ENCODE measurements around the gene C3orf62. TPM values are rescaled to one million over a fixed set of nuclear protein-coding genes. Genes with fewer than 3 reads are reported as not detected.

Gene C3orf62
- total and polyA plus RNA-seq, 4 donors = 4.5 to 19.5 (median 9.3) TPM

DNA sequence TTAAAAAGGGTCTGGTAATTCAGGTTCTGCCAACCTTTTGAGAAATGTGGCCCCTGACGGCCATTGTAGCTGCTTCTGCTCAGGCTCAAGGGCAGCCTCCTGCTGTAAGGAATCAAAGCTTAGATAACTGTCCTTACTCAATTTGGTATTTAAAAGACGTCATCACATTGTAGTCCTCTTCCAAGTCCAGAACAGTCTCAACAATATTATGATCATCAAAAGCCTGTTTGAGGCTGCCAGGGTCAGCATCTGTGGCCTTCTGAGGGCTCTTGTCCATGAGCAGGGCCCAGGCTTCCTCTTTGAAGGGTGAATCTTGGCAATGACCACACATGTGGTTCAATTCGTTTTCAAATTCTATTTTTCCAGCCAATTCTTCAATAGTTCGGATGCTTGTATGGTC lies 6.0 kb downstream of the C3orf62 start:
- Histone ChIP-seq H3K27ac (ENCODE audit: low read depth, low read length) (no peak overlapping the region), H3K27me3 (ENCODE audit: control insufficient read depth, insufficient read depth, low read length) (no peaks in the 10 kb centered on the region), H3K4me3 (ENCODE audit: low read depth, low read length) (no peak overlapping the region), H3K4me1 (ENCODE audit: control insufficient read depth, insufficient read depth, low read length) (peaks cover 16% of the 10 kb centered on the region), H3K36me3 (ENCODE audit: control insufficient read depth, insufficient read depth, low read length) (peaks cover 25% of the 10 kb centered on the region), H3K9me3 (ENCODE audit: control insufficient read depth, insufficient read depth, low read length) (no peaks in the 10 kb centered on the region)
- WGBS (ENCODE audit: insufficient coverage) = 93% methylated on average over 3 of the region's 4 CpGs
- no peak for DNase-seq (ENCODE audit: low read depth in 4 of 6, low spot score in 6 of 6)

DNA sequence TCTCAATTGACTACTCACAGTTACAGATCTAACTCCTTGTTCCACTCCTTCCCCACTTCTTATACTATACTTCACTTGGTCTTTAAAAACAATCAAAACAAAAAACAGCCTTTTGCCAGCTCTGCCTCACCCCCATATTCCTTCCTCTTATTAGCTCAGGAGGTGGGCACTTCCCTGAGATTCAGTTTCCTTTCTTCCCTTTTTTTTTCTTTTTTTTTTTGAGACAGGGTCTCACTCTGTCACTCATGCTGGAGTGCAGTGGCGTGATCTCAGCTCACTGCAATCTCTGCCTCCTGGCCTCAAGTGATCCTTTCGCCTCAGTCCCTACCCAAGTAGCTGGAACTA lies 6.9 kb downstream of the C3orf62 start:
- DNase-seq (ENCODE audit: low read depth in 4 of 6, low spot score in 6 of 6) = no peak
- H3K4me3 ChIP-seq (ENCODE audit: low read depth, low read length) = no peak overlapping the region
- no peaks in the 10 kb centered on the region for H3K9me3 ChIP-seq (ENCODE audit: control insufficient read depth, insufficient read depth, low read length)
- WGBS (ENCODE audit: insufficient coverage) = 100% methylated on average over 2 of the region's 2 CpGs
- H3K4me1 ChIP-seq (ENCODE audit: control insufficient read depth, insufficient read depth, low read length) = peaks cover 12% of the 10 kb centered on the region
- H3K27me3 ChIP-seq (ENCODE audit: control insufficient read depth, insufficient read depth, low read length) = no peaks in the 10 kb centered on the region
- no peak overlapping the region for H3K27ac ChIP-seq (ENCODE audit: low read depth, low read length)
- peaks cover 25% of the 10 kb centered on the region for H3K36me3 ChIP-seq (ENCODE audit: control insufficient read depth, insufficient read depth, low read length)

DNA sequence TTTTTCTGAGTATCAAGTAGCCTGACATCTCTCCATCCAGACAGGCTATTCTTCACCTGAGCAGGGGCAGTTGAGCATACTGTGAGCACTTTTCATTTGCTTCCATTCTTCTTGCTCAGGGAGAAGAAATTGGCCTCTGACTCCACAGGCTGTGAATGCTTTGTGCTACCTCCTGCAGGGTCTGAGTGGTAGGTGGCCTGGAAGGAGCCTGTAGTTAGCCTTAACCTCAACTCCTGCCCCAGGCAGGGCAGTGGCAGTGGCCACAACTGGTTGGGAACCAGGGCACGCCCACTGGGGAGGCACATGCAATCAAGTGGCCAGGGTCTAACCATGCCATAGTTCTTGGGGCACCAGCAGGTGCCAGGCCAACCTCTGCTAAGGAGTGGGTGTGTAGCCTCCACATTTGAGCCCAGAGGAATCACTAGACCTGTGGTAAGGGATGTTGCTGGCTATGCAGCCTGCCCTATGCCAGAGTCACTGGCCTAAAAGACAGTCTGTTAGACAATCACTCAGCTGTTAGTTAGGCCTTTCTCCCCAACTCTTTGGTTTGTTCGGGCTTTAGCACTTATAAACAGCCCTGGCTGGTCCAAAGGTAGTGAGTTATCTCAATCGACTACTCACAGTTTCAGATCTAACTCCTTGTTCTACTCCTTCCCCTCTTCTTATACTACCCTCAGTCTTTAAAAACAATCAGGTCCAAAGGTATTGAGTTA lies 7.4 kb downstream of the C3orf62 start:
- H3K27ac ChIP-seq (ENCODE audit: low read depth, low read length) = no peak overlapping the region
- peaks cover 25% of the 10 kb centered on the region for H3K36me3 ChIP-seq (ENCODE audit: control insufficient read depth, insufficient read depth, low read length)
- WGBS (ENCODE audit: insufficient coverage) = 100% methylated on average over 2 of the region's 3 CpGs
- H3K4me1 ChIP-seq (ENCODE audit: control insufficient read depth, insufficient read depth, low read length) = peaks cover 12% of the 10 kb centered on the region
- H3K4me3 ChIP-seq (ENCODE audit: low read depth, low read length) = no peak overlapping the region
- H3K27me3 ChIP-seq (ENCODE audit: control insufficient read depth, insufficient read depth, low read length) = no peaks in the 10 kb centered on the region
- no peaks in the 10 kb centered on the region for H3K9me3 ChIP-seq (ENCODE audit: control insufficient read depth, insufficient read depth, low read length)
- DNase-seq (ENCODE audit: low read depth in 4 of 6, low spot score in 6 of 6) = no peak

DNA sequence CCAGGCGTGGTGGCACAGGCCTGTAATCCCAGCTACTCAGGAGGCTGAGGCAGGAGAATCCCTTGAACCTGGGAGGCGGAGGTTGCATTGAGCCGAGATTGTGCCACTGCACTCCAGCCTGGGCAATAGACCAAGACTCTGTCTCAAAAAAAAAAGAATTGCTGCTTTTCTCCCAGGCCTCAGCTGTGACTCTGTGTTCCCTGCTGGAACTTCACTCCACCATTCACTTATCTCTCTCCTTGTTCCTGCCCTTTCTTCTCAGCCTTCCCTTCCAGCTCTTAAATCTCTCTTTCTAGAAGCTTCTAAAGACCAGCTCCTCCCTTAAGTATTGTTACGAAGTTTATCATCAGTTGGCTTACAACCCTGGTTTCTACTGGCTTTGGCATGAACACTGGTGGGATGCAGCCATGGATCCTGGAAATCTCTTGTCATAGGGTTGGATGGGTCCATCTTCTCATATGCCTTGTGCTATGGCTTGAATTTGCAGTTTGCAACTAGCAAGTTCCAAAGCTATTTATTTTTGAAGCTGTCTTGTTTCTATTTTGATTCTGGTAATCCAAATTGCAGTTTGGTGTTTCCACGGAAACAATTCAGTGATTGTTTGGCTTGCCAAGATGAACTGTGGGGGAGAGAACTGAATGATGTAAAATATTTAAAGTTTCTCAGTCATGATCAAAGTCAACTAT lies 10.5 kb downstream of the C3orf62 start:
- H3K36me3 ChIP-seq (ENCODE audit: control insufficient read depth, insufficient read depth, low read length) = peaks cover 17% of the 10 kb centered on the region
- no peak overlapping the region for H3K4me3 ChIP-seq (ENCODE audit: low read depth, low read length)
- 82% methylated on average over 3 of the region's 5 CpGs for WGBS (ENCODE audit: insufficient coverage)
- H3K27ac ChIP-seq (ENCODE audit: low read depth, low read length) = peak overlapping the region; percentile 69
- H3K27me3 ChIP-seq (ENCODE audit: control insufficient read depth, insufficient read depth, low read length) = no peaks in the 10 kb centered on the region
- H3K4me1 ChIP-seq (ENCODE audit: control insufficient read depth, insufficient read depth, low read length) = peaks cover 12% of the 10 kb centered on the region
- no peaks in the 10 kb centered on the region for H3K9me3 ChIP-seq (ENCODE audit: control insufficient read depth, insufficient read depth, low read length)
- peak in 2 of 6 donors; percentile 30 to 63 for DNase-seq (ENCODE audit: low read depth in 4 of 6, low spot score in 6 of 6)

DNA sequence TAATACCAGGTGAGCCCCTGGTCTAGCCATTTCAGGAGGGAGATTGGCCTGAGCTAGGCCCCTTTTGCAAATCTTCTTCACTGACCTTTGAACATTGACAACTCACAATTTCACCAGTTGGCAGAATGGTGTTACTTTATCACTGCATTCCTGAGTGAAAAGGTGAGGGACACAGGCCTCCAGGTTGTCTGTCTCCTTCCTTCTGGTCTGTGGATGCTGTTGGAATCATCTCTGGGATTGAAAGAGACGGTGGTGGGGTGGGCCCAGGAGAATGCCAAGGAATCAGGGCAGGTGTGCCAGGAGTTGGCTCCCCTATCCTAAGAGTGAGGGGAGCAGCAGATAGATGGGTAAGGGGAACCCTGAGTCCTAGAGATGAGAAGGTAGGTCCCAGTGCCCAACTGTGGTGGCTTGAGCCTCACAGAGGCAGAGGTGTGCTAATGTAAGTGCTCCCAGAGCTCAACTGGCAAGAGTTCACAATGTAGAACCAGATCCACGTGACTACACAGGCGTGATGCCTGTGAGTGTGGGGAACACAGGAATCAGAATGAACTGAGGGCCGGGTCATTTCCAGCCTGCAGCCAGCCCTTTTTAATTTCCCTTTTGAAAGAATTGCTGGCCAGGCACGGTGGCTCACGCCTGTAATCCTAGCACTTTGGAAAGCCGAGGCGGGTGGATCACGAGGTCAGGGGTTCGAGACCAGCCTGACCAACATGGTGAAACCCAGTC lies 11.2 kb downstream of the C3orf62 start:
- Histone ChIP-seq H3K4me3 (ENCODE audit: low read depth, low read length) (no peak overlapping the region), H3K36me3 (ENCODE audit: control insufficient read depth, insufficient read depth, low read length) (peaks cover 13% of the 10 kb centered on the region), H3K4me1 (ENCODE audit: control insufficient read depth, insufficient read depth, low read length) (peaks cover 12% of the 10 kb centered on the region), H3K9me3 (ENCODE audit: control insufficient read depth, insufficient read depth, low read length) (no peaks in the 10 kb centered on the region), H3K27me3 (ENCODE audit: control insufficient read depth, insufficient read depth, low read length) (no peaks in the 10 kb centered on the region), H3K27ac (ENCODE audit: low read depth, low read length) (no peak overlapping the region)
- whole genome bisulfite sequencing (ENCODE audit: insufficient coverage) = 94% methylated on average over 10 of the region's 10 CpGs
- DNase-seq (ENCODE audit: low read depth in 4 of 6, low spot score in 6 of 6) = no peak

DNA sequence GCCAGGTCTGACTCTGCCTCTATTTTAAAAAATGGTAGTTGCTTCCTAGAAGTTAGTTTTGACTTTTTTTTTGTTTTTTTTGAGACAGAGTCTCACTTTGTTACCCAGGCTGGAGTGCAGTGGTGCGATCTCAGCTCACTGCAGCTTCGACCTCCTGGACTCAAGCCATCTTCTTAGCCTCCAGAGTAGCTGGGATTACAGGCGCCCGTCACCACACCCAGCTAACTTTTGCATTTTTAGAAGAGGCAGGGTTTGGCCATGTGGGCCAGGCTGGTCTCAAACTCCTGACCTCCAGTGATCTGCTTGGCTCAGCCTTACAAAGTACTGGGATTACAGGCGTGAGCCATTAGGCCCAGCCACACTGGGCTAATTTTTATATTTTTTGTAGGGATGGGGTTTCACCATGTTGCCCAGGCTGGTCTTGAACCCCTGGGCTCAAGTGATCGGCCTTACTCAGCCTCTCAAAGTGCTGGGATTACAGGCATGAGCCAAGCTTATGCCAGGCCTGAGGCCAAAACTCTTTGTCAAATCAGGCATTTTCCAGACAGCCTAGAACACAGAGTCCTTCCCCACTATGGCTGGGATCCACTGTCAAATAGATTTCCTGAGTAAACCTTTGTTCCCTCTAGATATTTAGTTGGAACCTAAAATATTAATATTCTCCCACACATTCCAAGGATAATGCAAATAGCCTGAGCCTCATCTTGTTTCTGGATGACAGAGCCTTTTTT lies 13.7 kb downstream of the C3orf62 start:
- Histone ChIP-seq H3K9me3 (ENCODE audit: control insufficient read depth, insufficient read depth, low read length) (no peaks in the 10 kb centered on the region), H3K4me3 (ENCODE audit: low read depth, low read length) (no peak overlapping the region), H3K27me3 (ENCODE audit: control insufficient read depth, insufficient read depth, low read length) (no peaks in the 10 kb centered on the region), H3K36me3 (ENCODE audit: control insufficient read depth, insufficient read depth, low read length) (peaks cover 4% of the 10 kb centered on the region), H3K4me1 (ENCODE audit: control insufficient read depth, insufficient read depth, low read length) (peaks cover 12% of the 10 kb centered on the region), H3K27ac (ENCODE audit: low read depth, low read length) (no peak overlapping the region)
- 87% methylated on average over 5 of the region's 6 CpGs for WGBS (ENCODE audit: insufficient coverage)
- DNase-seq (ENCODE audit: low read depth in 4 of 6, low spot score in 6 of 6) = no peak

DNA sequence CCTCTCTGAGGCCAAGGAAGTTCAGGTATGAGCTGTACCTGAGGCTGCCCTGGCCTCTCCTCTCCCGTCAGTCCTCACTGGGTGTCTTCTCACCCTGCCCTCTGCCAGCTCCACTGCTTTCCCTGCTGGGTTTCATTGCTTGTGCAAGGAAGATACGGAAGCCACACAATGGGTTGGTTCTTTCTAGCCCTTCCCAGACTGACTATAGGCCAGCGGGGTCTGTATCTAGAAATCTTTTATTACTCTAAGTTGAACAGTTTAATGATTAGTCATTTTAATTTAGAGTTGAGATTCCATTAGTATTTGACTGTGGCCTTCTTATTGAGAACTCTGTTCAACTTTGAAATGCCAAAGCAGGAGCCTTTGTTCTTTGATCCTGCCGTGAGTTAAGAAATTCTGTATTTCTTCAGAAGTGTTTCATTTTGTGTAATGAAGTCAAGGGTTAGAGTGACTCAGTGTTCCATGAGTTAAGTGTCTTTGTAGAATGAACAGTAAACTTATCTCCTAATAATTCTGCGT lies 16.2 kb downstream of the C3orf62 start:
- DNase-seq (ENCODE audit: low read depth in 4 of 6, low spot score in 6 of 6) = no peak
- WGBS (ENCODE audit: insufficient coverage) = 83% methylated on average over 1 of the region's 5 CpGs
- Histone ChIP-seq H3K4me3 (ENCODE audit: low read depth, low read length) (no peak overlapping the region), H3K27ac (ENCODE audit: low read depth, low read length) (no peak overlapping the region), H3K9me3 (ENCODE audit: control insufficient read depth, insufficient read depth, low read length) (no peaks in the 10 kb centered on the region), H3K4me1 (ENCODE audit: control insufficient read depth, insufficient read depth, low read length) (peaks cover 3% of the 10 kb centered on the region), H3K27me3 (ENCODE audit: control insufficient read depth, insufficient read depth, low read length) (no peaks in the 10 kb centered on the region), H3K36me3 (ENCODE audit: control insufficient read depth, insufficient read depth, low read length) (peaks cover 4% of the 10 kb centered on the region)

DNA sequence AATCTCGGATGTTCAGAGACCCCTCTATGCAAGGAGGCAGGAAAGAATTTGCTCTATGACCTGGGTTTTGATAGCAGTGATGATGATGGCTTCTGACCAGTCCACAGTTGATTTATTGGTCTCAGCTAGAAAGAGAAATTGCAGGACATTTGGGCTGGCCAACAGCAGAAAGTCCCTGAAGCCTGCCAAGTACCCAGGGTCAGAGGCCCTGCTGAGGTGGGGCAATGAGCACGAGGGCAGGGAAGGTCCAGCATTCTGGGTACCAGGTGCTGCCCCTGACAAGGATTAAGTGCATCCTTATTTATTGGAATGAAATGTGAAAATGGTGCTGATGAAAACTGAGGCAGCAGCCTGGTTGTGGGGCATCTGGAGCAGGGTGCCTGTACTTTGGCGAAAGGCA lies 19.8 kb downstream of the C3orf62 start:
- no peaks in the 10 kb centered on the region for H3K27me3 ChIP-seq (ENCODE audit: control insufficient read depth, insufficient read depth, low read length)
- 38% methylated on average over 1 of the region's 3 CpGs for WGBS (ENCODE audit: insufficient coverage)

DNA sequence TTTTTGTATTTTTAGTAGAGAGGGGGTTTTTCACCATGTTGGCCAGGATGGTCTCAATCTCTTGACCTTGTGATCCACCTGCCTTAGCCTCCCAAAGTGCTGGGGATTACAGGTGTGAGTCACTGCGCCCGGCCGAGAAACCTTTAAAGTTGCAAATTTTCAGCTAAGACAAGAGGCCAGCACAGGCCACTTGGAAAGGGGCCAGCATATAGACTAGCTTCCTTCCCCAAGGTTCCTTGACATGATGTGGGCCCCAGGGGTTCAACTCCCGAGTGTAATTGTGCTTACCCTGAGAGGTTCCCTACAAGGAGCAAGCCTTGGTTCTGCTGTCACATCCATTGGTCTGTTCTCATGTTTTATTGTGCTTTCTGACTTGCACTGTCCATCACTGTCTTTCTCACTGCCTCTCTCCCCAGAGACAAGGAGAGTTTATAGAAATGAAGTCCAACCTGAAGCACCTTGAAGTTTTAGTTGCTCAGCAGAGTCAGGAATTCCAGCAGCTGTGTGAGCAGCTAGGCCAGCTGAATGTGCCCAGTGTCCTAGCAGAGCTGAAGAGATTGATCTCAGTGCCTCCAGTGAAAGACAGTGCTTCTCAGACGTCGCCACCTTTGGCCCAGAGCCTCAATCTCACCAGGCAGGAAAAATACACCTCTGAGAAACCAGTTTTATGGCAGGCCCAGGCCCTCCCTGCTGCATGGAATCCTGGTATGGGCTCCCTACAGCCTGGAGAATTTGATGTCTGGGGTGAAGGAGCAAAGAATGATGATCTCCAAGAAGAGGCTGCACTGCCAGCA lies 21.1 kb downstream of the C3orf62 start:
- no peaks in the 10 kb centered on the region for H3K9me3 ChIP-seq (ENCODE audit: control insufficient read depth, insufficient read depth, low read length)
- H3K27me3 ChIP-seq (ENCODE audit: control insufficient read depth, insufficient read depth, low read length) = no peaks in the 10 kb centered on the region
- DNase-seq (ENCODE audit: low read depth in 4 of 6, low spot score in 6 of 6) = no peak
- H3K27ac ChIP-seq (ENCODE audit: low read depth, low read length) = no peak overlapping the region
- 78% methylated on average over 6 of the region's 6 CpGs for WGBS (ENCODE audit: insufficient coverage)
- H3K4me1 ChIP-seq (ENCODE audit: control insufficient read depth, insufficient read depth, low read length) = peaks cover 6% of the 10 kb centered on the region
- no peaks in the 10 kb centered on the region for H3K36me3 ChIP-seq (ENCODE audit: control insufficient read depth, insufficient read depth, low read length)
- no peak overlapping the region for H3K4me3 ChIP-seq (ENCODE audit: low read depth, low read length)

More for the DNA sequence above, 19.8 kb downstream of the C3orf62 start:
- Histone ChIP-seq H3K36me3 (ENCODE audit: control insufficient read depth, insufficient read depth, low read length) (peaks cover 4% of the 10 kb centered on the region), H3K4me3 (ENCODE audit: low read depth, low read length) (no peak overlapping the region), H3K9me3 (ENCODE audit: control insufficient read depth, insufficient read depth, low read length) (no peaks in the 10 kb centered on the region), H3K4me1 (ENCODE audit: control insufficient read depth, insufficient read depth, low read length) (peaks cover 6% of the 10 kb centered on the region), H3K27ac (ENCODE audit: low read depth, low read length) (no peak overlapping the region)
- no peak for DNase-seq (ENCODE audit: low read depth in 4 of 6, low spot score in 6 of 6)
